Measurements from ENCODE around the gene MEA1.
A peak's percentile ranks its signal among the peaks of the same experiment; 100 is the strongest.

MEA1 gene

DNA sequence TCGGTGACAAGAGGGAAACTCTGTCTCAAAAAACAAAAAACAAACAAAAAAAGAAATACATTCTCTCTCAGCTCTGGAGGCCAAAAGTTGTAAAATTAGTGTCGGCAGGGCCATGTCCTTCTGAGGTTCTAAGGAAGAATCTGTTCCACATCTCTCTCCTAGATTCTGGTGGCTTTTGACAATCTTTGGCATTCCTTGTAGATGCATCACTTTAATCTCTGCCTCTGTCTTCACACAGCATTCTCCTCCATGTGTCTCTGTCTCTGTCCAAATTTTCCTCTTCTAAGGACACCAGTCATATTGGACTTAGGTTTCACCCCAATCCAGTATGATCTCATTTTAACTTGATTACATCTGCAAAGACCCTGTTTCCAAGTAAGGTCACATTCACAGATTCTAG lies 20.3 kb downstream of the MEA1 start:
- no peak for DNase-seq (ENCODE audit: low read depth)
- TF ChIP-seq, protein P1, sequence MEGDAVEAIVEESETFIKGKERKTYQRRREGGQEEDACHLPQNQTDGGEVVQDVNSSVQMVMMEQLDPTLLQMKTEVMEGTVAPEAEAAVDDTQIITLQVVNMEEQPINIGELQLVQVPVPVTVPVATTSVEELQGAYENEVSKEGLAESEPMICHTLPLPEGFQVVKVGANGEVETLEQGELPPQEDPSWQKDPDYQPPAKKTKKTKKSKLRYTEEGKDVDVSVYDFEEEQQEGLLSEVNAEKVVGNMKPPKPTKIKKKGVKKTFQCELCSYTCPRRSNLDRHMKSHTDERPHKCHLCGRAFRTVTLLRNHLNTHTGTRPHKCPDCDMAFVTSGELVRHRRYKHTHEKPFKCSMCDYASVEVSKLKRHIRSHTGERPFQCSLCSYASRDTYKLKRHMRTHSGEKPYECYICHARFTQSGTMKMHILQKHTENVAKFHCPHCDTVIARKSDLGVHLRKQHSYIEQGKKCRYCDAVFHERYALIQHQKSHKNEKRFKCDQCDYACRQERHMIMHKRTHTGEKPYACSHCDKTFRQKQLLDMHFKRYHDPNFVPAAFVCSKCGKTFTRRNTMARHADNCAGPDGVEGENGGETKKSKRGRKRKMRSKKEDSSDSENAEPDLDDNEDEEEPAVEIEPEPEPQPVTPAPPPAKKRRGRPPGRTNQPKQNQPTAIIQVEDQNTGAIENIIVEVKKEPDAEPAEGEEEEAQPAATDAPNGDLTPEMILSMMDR (IDR thresholded peaks at IDR 0.05; ENCODE audit: control insufficient read depth, extremely low read depth, insufficient read depth) = no peak
- H3K4me3 ChIP-seq (ENCODE audit: low read depth, low read length) = no peak overlapping the region

DNA sequence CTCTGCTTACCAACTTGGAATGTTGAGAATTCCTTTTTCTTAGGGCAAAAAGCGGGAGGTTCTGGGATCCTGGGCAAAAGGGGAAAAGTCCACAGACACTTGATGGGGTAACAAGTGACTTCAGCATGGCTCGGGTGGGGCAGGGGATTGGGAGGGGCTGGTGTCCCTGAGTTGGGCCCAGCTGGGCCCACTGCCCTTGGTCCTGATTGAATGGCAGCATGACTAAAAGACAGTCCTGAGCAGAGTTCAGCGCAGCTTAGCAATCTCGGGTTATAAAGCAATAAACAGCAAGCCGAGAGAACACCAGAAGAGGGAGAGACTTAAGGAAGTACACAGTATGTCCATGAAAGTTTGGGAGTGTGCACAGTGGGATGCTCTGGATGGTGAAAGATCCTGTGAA lies 23.8 kb downstream of the MEA1 start:
- no peak for DNase-seq (ENCODE audit: low read depth)
- no peak overlapping the region for H3K4me3 ChIP-seq (ENCODE audit: low read depth, low read length)
- TF ChIP-seq, protein P1 (IDR thresholded peaks at IDR 0.05; ENCODE audit: control insufficient read depth, extremely low read depth, insufficient read depth) = no peak

DNA sequence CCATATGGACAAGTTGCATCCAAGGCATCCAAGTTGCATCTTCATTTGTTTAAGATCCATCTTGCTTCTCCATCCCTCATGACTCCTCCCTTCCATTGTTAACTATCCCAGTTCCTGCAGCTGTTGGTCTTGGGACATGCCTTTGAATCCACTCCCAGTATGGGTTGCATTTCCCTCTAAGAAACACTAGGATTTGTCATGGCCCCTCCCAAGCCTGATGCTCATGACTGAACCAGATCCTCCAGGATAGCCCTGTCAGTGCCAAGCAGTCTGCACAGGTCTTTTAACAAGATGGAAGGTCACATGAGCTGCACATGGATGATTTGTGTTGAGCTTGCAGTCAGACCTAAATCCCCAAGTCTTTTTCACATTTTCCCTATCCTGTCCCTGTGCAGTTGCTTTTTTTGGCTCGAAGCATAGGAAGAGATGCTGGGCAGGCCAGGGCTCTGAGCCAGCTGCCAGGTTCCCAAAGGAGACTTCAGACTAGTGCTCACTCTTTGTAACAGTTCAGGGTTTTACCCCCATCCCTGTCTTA lies 25.2 kb downstream of the MEA1 start:
- TF ChIP-seq, protein P1 (IDR thresholded peaks at IDR 0.05; ENCODE audit: control insufficient read depth, extremely low read depth, insufficient read depth) = no peak

DNA sequence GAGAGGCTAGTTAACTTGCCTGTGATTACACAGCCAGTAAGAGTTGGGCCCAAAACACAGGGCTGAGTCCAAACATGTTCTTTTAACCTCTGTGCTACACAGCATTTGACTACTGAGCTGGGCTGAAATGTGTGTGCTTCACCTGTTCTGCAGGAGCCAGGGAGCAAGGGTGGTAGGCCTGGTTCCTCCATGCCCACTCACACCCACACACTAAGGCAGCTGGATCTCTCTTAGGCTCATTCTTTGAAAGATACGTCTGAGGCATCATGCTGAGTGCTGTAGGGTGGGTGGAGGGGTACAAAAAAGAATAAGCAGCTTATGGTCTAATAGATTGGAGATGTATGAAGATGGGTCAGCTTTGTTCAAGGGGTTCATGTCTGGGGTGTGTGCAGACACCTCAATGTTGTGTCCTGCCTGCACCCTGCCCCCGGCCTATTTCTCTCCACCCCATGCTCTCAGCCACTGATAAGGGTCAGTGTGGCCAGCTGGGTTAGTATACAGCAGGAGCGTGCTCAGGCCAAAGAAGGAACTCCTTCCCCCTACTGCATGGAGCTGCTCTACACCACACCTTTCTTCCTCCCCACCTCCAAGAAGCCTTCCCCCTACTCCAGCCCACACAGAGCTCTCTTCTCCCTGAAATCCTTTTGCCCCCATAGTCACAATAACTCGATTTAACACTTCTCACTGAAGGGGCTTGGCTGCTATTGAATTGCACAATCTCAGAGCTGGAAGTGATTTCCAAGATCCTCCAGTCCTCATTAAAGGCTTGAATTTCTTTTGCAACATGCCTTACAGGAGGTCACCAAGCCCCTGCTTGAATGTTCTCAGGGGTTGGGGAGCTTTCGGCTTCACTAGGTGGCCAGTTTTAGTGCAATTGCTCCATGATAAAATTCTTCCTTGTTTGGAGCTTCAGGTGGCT lies 26.0 kb downstream of the MEA1 start:
- no peak for DNase-seq (ENCODE audit: low read depth)
- TF ChIP-seq, protein P1 (IDR thresholded peaks at IDR 0.05; ENCODE audit: control insufficient read depth, extremely low read depth, insufficient read depth) = no peak

More for the DNA sequence above, 25.2 kb downstream of the MEA1 start:
- no peak for DNase-seq (ENCODE audit: low read depth)
- no peak overlapping the region for H3K4me3 ChIP-seq (ENCODE audit: low read depth, low read length)

DNA sequence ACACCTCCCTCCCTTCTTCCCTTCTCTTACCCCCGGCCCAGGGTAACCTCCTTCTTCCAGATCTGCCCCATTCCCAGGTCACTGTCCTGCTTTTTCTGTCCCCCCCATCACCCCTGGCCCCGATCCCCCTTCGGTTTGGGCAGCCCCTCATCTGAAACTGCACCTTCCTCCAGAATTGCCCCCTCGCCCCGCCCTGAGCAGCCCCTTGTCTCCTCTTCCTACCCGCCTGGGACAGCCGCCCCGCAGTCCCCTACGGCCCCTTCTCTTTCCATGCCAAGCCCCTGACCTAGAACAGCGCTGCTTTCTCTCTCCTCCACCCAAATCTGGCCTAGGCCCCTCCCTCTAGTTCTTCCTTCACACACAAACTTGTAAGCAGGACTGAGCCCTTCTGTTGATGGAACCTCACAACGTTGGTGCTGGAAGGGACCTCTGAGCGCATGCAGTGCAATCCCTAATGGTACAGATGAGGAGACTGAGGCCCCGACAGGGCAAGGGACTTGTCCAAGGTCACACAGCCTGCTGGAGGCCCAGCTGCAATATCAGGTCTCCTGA lies 28.7 kb downstream of the MEA1 start:
- H3K4me3 ChIP-seq (ENCODE audit: low read depth, low read length) = peak overlapping the region; percentile 80
- DNase-seq (ENCODE audit: low read depth) = no peak
- TF ChIP-seq, protein P1 (IDR thresholded peaks at IDR 0.05; ENCODE audit: control insufficient read depth, extremely low read depth, insufficient read depth) = no peak

More for the DNA sequence above, 26.0 kb downstream of the MEA1 start:
- H3K4me3 ChIP-seq (ENCODE audit: low read depth, low read length) = no peak overlapping the region

DNA sequence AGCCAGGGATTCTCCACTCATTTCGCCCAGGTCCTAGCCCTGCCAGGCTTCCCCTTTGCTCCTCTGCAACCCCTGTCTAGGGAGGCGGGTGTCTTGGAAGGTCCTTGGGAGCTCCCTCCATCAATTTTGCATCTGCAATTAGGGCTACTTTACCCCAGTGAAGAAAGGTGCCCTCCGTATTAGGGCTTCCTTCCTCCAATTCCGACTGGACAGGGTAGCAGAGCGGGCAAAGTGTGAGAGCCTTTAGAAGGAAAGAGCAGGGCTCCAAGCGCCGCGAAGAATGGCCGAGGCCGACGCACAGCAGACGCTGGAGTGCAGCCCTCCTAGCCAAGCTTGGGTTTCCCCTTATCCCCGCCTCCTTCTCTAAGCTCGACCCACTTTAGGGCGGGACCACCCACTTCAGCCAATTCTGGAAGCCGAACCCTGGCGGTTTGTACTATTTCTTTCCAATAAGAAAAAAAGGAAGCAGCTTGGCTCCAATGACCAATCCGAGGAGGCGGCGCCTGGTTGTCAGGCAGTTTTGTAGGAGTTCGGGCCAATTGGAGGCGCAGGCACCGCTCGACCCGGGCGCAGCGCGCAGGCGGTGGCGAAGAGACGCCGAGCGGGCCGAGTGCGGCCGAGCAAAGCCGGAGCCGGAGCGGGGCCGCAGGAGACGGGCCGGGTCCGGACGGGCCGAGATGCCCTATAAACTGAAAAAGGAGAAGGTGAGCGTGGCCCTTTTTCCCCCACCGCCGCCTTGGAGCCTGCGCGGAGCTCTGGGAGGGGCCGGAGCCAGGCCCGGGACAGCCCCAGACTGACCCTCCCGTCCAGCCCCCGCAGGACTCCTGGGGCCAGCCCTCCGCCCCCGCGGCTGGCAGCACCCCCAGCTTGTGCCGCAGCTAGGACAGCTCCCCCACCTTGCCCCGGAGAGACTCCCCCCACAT lies 29.5 kb downstream of the MEA1 start, which contains the start of gene PPP2R5D:
PPP2R5D (plus strand) TSS at position 570 of the 923 bp plus-strand sequence; CDS start at position 678, 108 bp downstream.
- DNase-seq (ENCODE audit: low read depth) = peak; percentile 98
- TF ChIP-seq, protein P1 (IDR thresholded peaks at IDR 0.05; ENCODE audit: control insufficient read depth, extremely low read depth, insufficient read depth) = no peak
- H3K4me3 ChIP-seq (ENCODE audit: low read depth, low read length) = peak within 1 kb of the TSS; percentile 80

Data from LNCaP clone FGC (cell line).